Stimulated activated CD8-positive, alpha-beta memory T cell treated with anti-CD3 and anti-CD28 coated beads, Interleukin-15, amount 100 ng/mL, for 24 hours (primary cell): ENCODE results near the gene MTFP1.
"Not testable (repeated sequence)": the region's sequence is repeated elsewhere in the genome, so short reads cannot be mapped to it uniquely, and the experiment has no call there.

Experiments
- DNase-seq: peaks from one replicate; pipeline ENCODE4 v3.0.0-alpha.2; 2020; ENCODE audit warnings: low read depth

The MTFP1 gene

DNA sequence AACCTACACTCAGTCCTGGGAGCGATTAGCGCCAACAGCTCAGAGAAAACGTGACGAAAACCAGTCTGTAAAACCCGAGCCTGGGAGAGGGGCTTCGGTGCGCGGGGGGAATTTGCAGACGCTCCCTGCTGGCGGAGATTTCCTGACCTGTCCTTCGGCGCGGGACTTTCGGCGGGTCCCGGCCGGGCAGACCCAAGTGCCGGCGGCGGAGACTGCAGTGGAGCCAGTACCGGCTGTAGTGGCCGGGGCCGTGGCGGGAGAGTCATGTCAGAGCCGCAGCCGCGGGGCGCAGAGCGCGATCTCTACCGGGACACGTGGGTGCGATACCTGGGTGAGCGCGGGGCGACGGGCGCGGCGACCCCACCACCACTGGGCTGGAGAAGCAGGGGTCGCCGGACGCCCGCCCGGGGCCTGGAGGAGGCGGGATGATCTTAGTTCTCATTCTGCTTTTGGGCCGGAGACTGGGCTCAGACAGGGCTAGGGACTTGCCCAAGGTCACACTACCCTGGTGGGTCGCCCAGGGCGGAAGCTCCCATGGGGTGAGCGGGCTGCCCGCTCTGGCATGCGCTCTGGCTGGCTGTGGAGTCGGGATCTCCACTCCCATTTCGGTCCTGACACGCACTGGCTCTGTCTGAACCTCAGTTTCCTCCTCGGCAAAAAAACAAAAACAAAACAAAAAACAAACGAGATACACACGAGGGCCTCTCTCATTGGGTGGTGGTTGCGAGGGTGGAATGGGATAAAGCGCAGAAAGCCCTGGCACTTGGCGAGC lies at the start of gene MTFP1:
MTFP1 (plus strand) TSS at position 153 of the 772 bp plus-strand sequence; CDS start at position 265, 112 bp downstream.
- DNase-seq = no peak

- no peak for DNase-seq
These were observed 45.6 kb upstream of the MTFP1 start for GRCh38 chr22:30380011-30380410.

DNA sequence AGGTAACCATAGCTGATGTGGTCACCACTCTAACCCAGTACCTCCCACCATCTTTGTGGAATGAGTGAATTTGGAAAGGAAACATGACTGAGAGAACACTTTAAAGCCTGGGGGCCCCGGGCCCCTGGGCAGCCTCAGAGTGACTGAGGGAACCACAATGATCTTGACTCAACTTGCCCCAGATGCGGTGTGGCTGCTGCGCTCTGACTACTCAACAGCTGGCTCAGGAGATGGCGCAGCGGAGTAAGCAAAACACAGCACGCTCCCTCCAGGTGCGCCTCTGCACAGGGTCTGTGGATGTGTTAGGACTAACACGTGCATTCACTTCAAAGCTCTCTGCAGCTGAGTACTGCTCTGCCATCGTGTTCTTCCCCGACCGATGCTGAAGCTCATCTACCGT lies 44.3 kb upstream of the MTFP1 start:
- DNase-seq = no peak

- no peak for DNase-seq
These were observed 43.2 kb upstream of the MTFP1 start for GRCh38 chr22:30382340-30382739.

DNA sequence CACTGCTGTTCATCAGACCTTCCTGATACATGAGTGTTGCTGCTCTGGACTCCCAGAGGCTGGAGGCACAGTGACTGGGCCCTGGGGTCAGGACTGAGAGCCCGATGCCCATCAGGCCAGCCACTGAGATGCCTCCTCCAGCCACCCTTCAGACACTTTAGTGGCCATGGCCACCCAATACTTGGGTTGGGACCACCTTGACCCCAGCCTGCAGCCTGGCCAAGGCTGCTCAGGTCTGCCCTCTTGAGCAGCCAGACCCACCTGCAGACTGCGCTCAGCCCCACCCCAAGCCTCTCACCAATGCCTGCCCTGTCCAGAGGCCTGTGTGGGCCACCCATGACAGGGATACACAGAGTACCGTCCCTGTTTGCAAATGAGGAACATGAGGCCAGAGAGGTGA lies 42.5 kb upstream of the MTFP1 start:
- DNase-seq = no peak

GRCh38 chr22:30385942-30386341 lies 39.6 kb upstream of the MTFP1 start:
- no peak for DNase-seq

DNA sequence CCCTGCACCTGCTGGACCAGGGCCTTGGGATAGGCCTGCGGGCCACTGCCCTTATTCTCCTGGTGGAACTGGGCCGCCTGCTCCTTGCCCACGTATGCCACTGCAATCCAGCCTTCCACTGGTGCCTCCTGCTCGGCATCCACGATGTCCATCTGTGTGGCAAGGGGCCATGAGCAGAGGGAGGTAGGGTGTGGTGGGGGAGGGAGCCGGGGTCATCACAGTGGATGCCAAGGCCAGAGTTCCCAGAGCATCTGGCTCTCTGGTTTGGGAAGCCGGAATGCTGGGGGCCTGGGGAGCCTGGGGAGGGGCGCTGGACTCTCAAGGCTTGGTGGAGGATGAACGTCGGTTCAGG lies 39.0 kb upstream of the MTFP1 start:
- no peak for DNase-seq

GRCh38 chr22:30386960-30387827 lies 38.4 kb upstream of the MTFP1 start, which contains the start of gene RNF215:
Gene RNF215 (minus strand): TSS chr22:30387411. CDS start chr22:30387313, 98 bp downstream.
- DNase-seq = peak; percentile 79

- DNase-seq = peak; percentile 42
These were observed 34.4 kb upstream of the MTFP1 start for GRCh38 chr22:30390974-30391691.

- no peak for DNase-seq
These were observed 32.8 kb upstream of the MTFP1 start for GRCh38 chr22:30392661-30393321.

DNA sequence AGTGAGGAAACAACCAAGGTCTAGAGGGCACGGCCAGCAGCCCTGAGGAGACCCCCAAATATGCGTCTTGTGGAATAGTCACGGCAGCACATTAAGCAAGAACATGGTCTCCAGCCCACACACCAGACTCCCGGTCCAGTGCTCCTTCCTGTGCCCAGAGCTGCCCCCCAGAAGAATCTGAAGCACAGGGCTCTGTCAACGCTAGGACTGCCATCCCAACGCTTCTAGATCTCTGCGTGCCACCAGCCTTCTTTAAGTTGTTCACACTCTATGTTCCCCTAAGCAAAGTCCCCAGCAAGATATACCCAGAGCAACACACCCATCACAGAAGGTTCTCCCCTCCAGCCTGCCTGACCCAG lies 32.3 kb upstream of the MTFP1 start:
- no peak for DNase-seq

DNA sequence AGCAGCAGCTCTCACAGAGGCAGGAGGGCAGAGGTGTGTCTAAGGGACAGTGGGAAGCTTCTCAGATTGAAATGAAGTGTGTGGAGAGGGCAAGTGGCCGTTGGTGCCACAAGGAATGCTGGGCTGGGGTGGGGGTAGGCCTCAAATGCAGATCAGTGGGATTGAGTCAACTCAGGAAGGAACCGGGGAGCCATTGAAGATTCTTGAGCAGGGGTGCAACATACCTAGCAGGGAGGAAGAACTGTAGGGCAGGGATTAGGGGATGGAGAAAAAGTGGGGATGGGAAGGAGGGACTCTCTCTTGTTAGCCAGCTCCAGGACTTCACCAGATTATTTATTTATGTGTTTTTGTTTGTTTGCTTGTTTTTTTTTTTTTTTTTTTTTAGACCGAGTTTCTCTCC lies 31.7 kb upstream of the MTFP1 start:
- no peak for DNase-seq

GRCh38 chr22:30396871-30397655 lies 28.5 kb upstream of the MTFP1 start, which contains the start of gene SEC14L2:
Gene SEC14L2 (plus strand): TSS chr22:30397018. CDS start chr22:30397117, 99 bp downstream.
- DNase-seq = peak; percentile 32

DNA sequence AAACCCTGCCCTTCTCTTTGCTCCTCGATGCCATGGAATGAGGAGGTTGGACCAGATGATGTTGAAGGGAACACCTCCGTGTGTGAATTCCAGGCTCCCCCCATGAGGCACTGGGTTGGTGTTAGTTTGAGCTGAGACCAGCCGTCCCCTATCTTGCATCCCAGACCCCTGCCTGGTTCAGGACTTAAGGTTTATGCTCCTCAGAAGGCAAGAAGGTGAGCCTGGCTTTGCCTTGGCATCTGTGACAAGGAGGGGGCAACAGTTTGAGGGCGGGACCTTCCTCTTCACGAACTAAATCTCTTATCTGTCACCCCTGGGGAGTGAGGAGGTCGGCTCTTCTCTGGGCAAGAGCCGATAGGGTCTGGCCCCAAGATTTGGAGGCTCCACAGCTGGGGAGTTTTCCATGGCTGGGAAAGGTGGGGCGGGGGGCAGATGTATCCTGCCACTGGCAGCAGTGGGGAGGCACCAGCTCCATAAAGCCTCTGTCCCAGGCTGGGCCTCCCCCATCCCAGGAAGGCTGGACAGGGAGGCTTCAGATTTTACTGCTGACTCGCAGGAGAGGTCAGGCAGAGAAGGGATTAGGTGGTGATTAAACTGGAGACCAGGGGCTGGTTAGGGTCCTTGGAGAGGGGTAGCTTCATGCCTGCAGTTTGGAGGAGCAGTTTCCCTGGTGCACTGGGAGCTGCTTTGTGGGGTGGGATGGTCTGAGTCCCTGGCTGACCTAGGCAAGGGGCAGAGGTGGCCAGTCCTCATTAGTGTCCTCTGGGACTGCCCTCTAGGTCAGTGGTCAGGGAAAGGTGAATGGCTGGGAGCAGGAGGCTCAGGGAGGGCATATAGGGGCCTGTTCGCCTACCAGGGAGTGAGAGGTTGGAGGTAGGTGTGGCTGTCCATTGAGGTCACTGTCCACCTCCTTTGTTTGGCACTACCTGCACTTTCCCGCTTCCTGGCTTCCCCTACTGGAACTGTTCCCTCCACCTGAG lies 27.6 kb upstream of the MTFP1 start:
- DNase-seq = no peak

GRCh38 chr22:30398685-30399680 lies 26.6 kb upstream of the MTFP1 start:
- DNase-seq = no peak

- no peak for DNase-seq
These were observed 25.9 kb upstream of the MTFP1 start for GRCh38 chr22:30399718-30400117.

- DNase-seq = no peak
These were observed 25.4 kb upstream of the MTFP1 start for GRCh38 chr22:30400159-30400558.

- DNase-seq = not testable (repeated sequence)
These were observed 24.5 kb upstream of the MTFP1 start for GRCh38 chr22:30401024-30401423.
